ENCODE measurements around the gene SLC66A3. TPM values are rescaled to one million over a fixed set of nuclear protein-coding genes. Genes with fewer than 3 reads are reported as not detected.
A peak's percentile ranks its signal among the peaks of the same experiment; 100 is the strongest.

Gene SLC66A3
- total and polyA plus RNA-seq, 4 donors = 15.1 to 47.5 (median 29.6) TPM

GRCh38 chr2:11144077-11144737 lies 11.1 kb upstream of the SLC66A3 start:
- Histone ChIP-seq H3K36me3 (ENCODE audit: control insufficient read depth in 1 of 2, insufficient read depth in 2 of 2, low read length in 1 of 2) (no peaks in the 10 kb centered on the region), H3K4me3 (ENCODE audit: low read length in 2 of 2) (no peak overlapping the region), H3K9me3 (ENCODE audit: control insufficient read depth, low read length) (peaks cover 4% of the 10 kb centered on the region), H3K27me3 (ENCODE audit: control insufficient read depth in 1 of 2, insufficient read depth in 2 of 2, low read length in 1 of 2) (no peaks in the 10 kb centered on the region), H3K27ac (ENCODE audit: low read depth in 1 of 2, low read length in 2 of 2) (no peak overlapping the region), H3K4me1 (ENCODE audit: control insufficient read depth in 1 of 2, insufficient read depth in 2 of 2, low read length in 2 of 2) (no peaks in the 10 kb centered on the region)
- DNase-seq = no peak
- WGBS, 2 donors = 70 to 71% methylated on average over 7 of the region's 7 CpGs
- intact Hi-C loops (cut with DNase I) = no loop called here
- no peak for ATAC-seq (ENCODE audit: low FRiP score)

- H3K4me1 ChIP-seq (ENCODE audit: control insufficient read depth in 1 of 2, insufficient read depth in 2 of 2, low read length in 2 of 2) = no peaks in the 10 kb centered on the region
- H3K27ac ChIP-seq (ENCODE audit: low read depth in 1 of 2, low read length in 2 of 2) = no peak overlapping the region
- H3K9me3 ChIP-seq (ENCODE audit: control insufficient read depth, low read length) = peaks cover 4% of the 10 kb centered on the region
- no peaks in the 10 kb centered on the region for H3K27me3 ChIP-seq (ENCODE audit: control insufficient read depth in 1 of 2, insufficient read depth in 2 of 2, low read length in 1 of 2)
- no peak for DNase-seq
- no peak for ATAC-seq (ENCODE audit: low FRiP score)
- intact Hi-C loops (cut with DNase I) = no loop called here
- no peaks in the 10 kb centered on the region for H3K36me3 ChIP-seq (ENCODE audit: control insufficient read depth in 1 of 2, insufficient read depth in 2 of 2, low read length in 1 of 2)
- H3K4me3 ChIP-seq (ENCODE audit: low read length in 2 of 2) = no peak overlapping the region
- 80 to 81% methylated on average over 6 of the region's 6 CpGs for WGBS, 2 donors
Observed at GRCh38 chr2:11144738-11145079, 10.6 kb upstream of the SLC66A3 start.

- no peak overlapping the region for H3K4me3 ChIP-seq (ENCODE audit: low read length in 2 of 2)
- intact Hi-C loops (cut with DNase I) = no loop called here
- H3K27ac ChIP-seq (ENCODE audit: low read depth in 1 of 2, low read length in 2 of 2) = no peak overlapping the region
- 90 to 95% methylated on average over 1 of the region's 1 CpG for WGBS, 2 donors
- DNase-seq (no peak), ATAC-seq (ENCODE audit: low FRiP score) (no peak)
- peaks cover 4% of the 10 kb centered on the region for H3K9me3 ChIP-seq (ENCODE audit: control insufficient read depth, low read length)
- H3K27me3 ChIP-seq (ENCODE audit: control insufficient read depth in 1 of 2, insufficient read depth in 2 of 2, low read length in 1 of 2) = no peaks in the 10 kb centered on the region
- no peaks in the 10 kb centered on the region for H3K36me3 ChIP-seq (ENCODE audit: control insufficient read depth in 1 of 2, insufficient read depth in 2 of 2, low read length in 1 of 2)
- no peaks in the 10 kb centered on the region for H3K4me1 ChIP-seq (ENCODE audit: control insufficient read depth in 1 of 2, insufficient read depth in 2 of 2, low read length in 2 of 2)
Observed at GRCh38 chr2:11145350-11145749, 9.9 kb upstream of the SLC66A3 start.

GRCh38 chr2:11146076-11146475 lies 9.2 kb upstream of the SLC66A3 start:
- intact Hi-C loops (cut with DNase I) = no loop called here
- H3K27me3 ChIP-seq (ENCODE audit: control insufficient read depth in 1 of 2, insufficient read depth in 2 of 2, low read length in 1 of 2) = no peaks in the 10 kb centered on the region
- peaks cover 4% of the 10 kb centered on the region for H3K9me3 ChIP-seq (ENCODE audit: control insufficient read depth, low read length)
- no peaks in the 10 kb centered on the region for H3K36me3 ChIP-seq (ENCODE audit: control insufficient read depth in 1 of 2, insufficient read depth in 2 of 2, low read length in 1 of 2)
- DNase-seq = no peak
- ATAC-seq (ENCODE audit: low FRiP score) = no peak
- 86 to 90% methylated on average over 3 of the region's 3 CpGs for WGBS, 2 donors
- no peak overlapping the region for H3K27ac ChIP-seq (ENCODE audit: low read depth in 1 of 2, low read length in 2 of 2)
- H3K4me1 ChIP-seq (ENCODE audit: control insufficient read depth in 1 of 2, insufficient read depth in 2 of 2, low read length in 2 of 2) = no peaks in the 10 kb centered on the region
- no peak overlapping the region for H3K4me3 ChIP-seq (ENCODE audit: low read length in 2 of 2)

GRCh38 chr2:11147263-11147662 lies 8.0 kb upstream of the SLC66A3 start:
- Histone ChIP-seq H3K27ac (ENCODE audit: low read depth in 1 of 2, low read length in 2 of 2) (no peak overlapping the region), H3K4me3 (ENCODE audit: low read length in 2 of 2) (no peak overlapping the region), H3K9me3 (ENCODE audit: control insufficient read depth, low read length) (peaks cover 4% of the 10 kb centered on the region), H3K4me1 (ENCODE audit: control insufficient read depth in 1 of 2, insufficient read depth in 2 of 2, low read length in 2 of 2) (no peaks in the 10 kb centered on the region), H3K36me3 (ENCODE audit: control insufficient read depth in 1 of 2, insufficient read depth in 2 of 2, low read length in 1 of 2) (no peaks in the 10 kb centered on the region), H3K27me3 (ENCODE audit: control insufficient read depth in 1 of 2, insufficient read depth in 2 of 2, low read length in 1 of 2) (no peaks in the 10 kb centered on the region)
- intact Hi-C loops (cut with DNase I) = no loop called here
- 32 to 33% methylated on average over 3 of the region's 3 CpGs for WGBS, 2 donors
- DNase-seq = no peak
- no peak for ATAC-seq (ENCODE audit: low FRiP score)

- no peaks in the 10 kb centered on the region for H3K4me1 ChIP-seq (ENCODE audit: control insufficient read depth in 1 of 2, insufficient read depth in 2 of 2, low read length in 2 of 2)
- intact Hi-C loops (cut with DNase I) = loop anchor here in 1 of 2 donors (10.0 kb wide), 1 partner anchor 192 kb away; the partner anchor contains the start of gene ROCK2
Observed at GRCh38 chr2:11152591-11152990, 2.7 kb upstream of the SLC66A3 start.

GRCh38 chr2:11154016-11154922 lies 998 bp upstream of the SLC66A3 start:
- ATAC-seq (ENCODE audit: low FRiP score) (peak; percentile 33), DNase-seq (peak in 1 of 2 donors; percentile 51)
- no peaks in the 10 kb centered on the region for H3K27me3 ChIP-seq (ENCODE audit: control insufficient read depth in 1 of 2, insufficient read depth in 2 of 2, low read length in 1 of 2)
- WGBS, 2 donors = 51% methylated on average over 35 of the region's 35 CpGs
- H3K4me1 ChIP-seq (ENCODE audit: control insufficient read depth in 1 of 2, insufficient read depth in 2 of 2, low read length in 2 of 2) = no peaks in the 10 kb centered on the region
- no peaks in the 10 kb centered on the region for H3K9me3 ChIP-seq (ENCODE audit: control insufficient read depth, low read length)
- peak overlapping the region; percentile 71 to 94 for H3K27ac ChIP-seq (ENCODE audit: low read depth in 1 of 2, low read length in 2 of 2)
- intact Hi-C loops (cut with DNase I) = loop anchor here (2.0 to 10.0 kb wide), 2 partner anchors 21 to 191 kb away; partner anchors contain the start of gene ROCK2 (in 1 of the 2)
- peak overlapping the region; percentile 9 to 54 for H3K4me3 ChIP-seq (ENCODE audit: low read length in 2 of 2)
- H3K36me3 ChIP-seq (ENCODE audit: control insufficient read depth in 1 of 2, insufficient read depth in 2 of 2, low read length in 1 of 2) = no peaks in the 10 kb centered on the region

More at GRCh38 chr2:11152591-11152990, 2.7 kb upstream of the SLC66A3 start:
- no peak for ATAC-seq (ENCODE audit: low FRiP score)
- H3K9me3 ChIP-seq (ENCODE audit: control insufficient read depth, low read length) = no peaks in the 10 kb centered on the region
- H3K27me3 ChIP-seq (ENCODE audit: control insufficient read depth in 1 of 2, insufficient read depth in 2 of 2, low read length in 1 of 2) = no peaks in the 10 kb centered on the region
- DNase-seq = peak in 1 of 2 donors; percentile 52
- H3K4me3 ChIP-seq (ENCODE audit: low read length in 2 of 2) = no peak overlapping the region
- no peaks in the 10 kb centered on the region for H3K36me3 ChIP-seq (ENCODE audit: control insufficient read depth in 1 of 2, insufficient read depth in 2 of 2, low read length in 1 of 2)
- 85 to 93% methylated on average over 6 of the region's 6 CpGs for WGBS, 2 donors
- H3K27ac ChIP-seq (ENCODE audit: low read depth in 1 of 2, low read length in 2 of 2) = no peak overlapping the region

- H3K27ac ChIP-seq (ENCODE audit: low read depth in 1 of 2, low read length in 2 of 2) = peak overlapping the region; percentile 71 to 94
- no peaks in the 10 kb centered on the region for H3K27me3 ChIP-seq (ENCODE audit: control insufficient read depth in 1 of 2, insufficient read depth in 2 of 2, low read length in 1 of 2)
- no peaks in the 10 kb centered on the region for H3K9me3 ChIP-seq (ENCODE audit: control insufficient read depth, low read length)
- intact Hi-C loops (cut with DNase I) = loop anchor here (2.0 to 10.0 kb wide), 2 partner anchors 22 to 190 kb away; partner anchors contain the start of gene ROCK2 (in 1 of the 2)
- H3K4me3 ChIP-seq (ENCODE audit: low read length in 2 of 2) = peak overlapping the region; percentile 9 to 76
- 1% methylated on average over 24 to 48 of the region's 49 CpGs for WGBS, 2 donors
- DNase-seq (peak; percentile 99), ATAC-seq (ENCODE audit: low FRiP score) (peak; percentile 96)
- no peaks in the 10 kb centered on the region for H3K4me1 ChIP-seq (ENCODE audit: control insufficient read depth in 1 of 2, insufficient read depth in 2 of 2, low read length in 2 of 2)
- no peaks in the 10 kb centered on the region for H3K36me3 ChIP-seq (ENCODE audit: control insufficient read depth in 1 of 2, insufficient read depth in 2 of 2, low read length in 1 of 2)
Observed at GRCh38 chr2:11154923-11155380, 315 bp upstream of the SLC66A3 start.

All from aorta (tissue), 5 donors.